Effector memory CD8-positive, alpha-beta T cell (primary cell): ENCODE measurements around the gene TMCC1.

Source experiments
- ATAC-seq: fragments of 150-1000 bp; cut with Tn5 transposase; replicated peaks from 2 replicates; pipeline ENCODE4 v1.10.0; 2021; ENCODE audit warnings: mild to moderate bottlenecking, moderate library complexity
- DNase-seq, 3 experiments: peaks; one replicate each; pipeline ENCODE4 v3.0.0; 2021
- H3K27ac Mint-ChIP-seq, 2 donors: one replicate each; pipeline ENCODE4 v1.8.0; 2022; ENCODE audit warnings: mild to moderate bottlenecking in 2 of 2, mixed read lengths in 2 of 2, moderate library complexity in 2 of 2
- H3K27me3 Mint-ChIP-seq, 2 donors: one replicate each; pipeline ENCODE4 v1.8.0; 2022; ENCODE audit warnings: mixed read lengths in 2 of 2
- H3K36me3 Mint-ChIP-seq: one replicate; pipeline ENCODE4 v1.8.0; 2022; ENCODE audit warnings: mild to moderate bottlenecking, moderate library complexity, mixed read lengths; ENCODE audit not compliant: insufficient read depth
- H3K4me1 Mint-ChIP-seq, 2 donors: one replicate each; pipeline ENCODE4 v1.8.0; 2022; ENCODE audit warnings: low read depth in 2 of 2, mixed read lengths in 2 of 2
- H3K4me3 Mint-ChIP-seq, 2 donors: one replicate each; pipeline ENCODE4 v1.8.0; 2022; ENCODE audit warnings: mild to moderate bottlenecking in 2 of 2, mixed read lengths in 2 of 2, moderate library complexity in 2 of 2
- H3K9me3 Mint-ChIP-seq, 2 donors: one replicate each; pipeline ENCODE4 v1.8.0; 2022; ENCODE audit warnings: mixed read lengths in 2 of 2
- total RNA-seq, 9 experiments: gene quantifications; one replicate each; lab custom pipeline; 2026; lab: John Stamatoyannopoulos, UW

The TMCC1 gene
- 15.9 to 47.5 (median 26.2) reads per million in 9 experiments for total RNA-seq

GRCh38 chr3:129893581-129894070 is at the start of gene TMCC1:
Gene TMCC1, minus strand, starts transcription at chr3:129893711.
- Mint-ChIP-seq H3K27me3 (no peaks in the 10 kb centered on the region), H3K27ac (peak within 1 kb of the TSS; percentile 89 to 96), H3K36me3 (peaks cover 7% of the 10 kb centered on the region), H3K4me3 (peak within 1 kb of the TSS; percentile 93), H3K4me1 (peaks cover 27 to 45% of the 10 kb centered on the region in 2 donors), H3K9me3 (no peaks in the 10 kb centered on the region)
- DNase-seq (peak; percentile 82 to 88 (median 83)), ATAC-seq (peak; percentile 87)

DNA sequence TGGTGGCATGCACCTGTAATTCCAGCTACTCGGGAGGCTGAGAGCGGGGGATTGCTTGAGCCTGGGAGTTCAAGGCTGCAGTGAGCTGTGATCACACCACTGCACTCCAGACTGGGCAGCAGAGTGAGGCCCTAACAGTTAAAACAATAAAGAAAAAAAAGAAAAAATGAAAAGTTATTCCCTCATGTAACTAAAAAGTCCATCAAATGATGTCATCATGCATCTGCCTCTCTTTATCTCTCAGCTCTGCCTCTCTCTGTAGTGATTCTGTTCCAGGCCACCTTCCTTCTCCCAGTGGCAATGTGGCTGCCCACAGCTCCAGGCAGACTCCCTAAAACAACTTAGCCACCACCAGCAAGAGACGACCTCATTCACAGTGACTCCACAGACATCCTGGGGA is 49.5 kb upstream of the TMCC1 start:
- Mint-ChIP-seq H3K36me3 (peaks cover 2% of the 10 kb centered on the region), H3K27ac (no peak overlapping the region), H3K9me3 (no peaks in the 10 kb centered on the region), H3K27me3 (peaks cover 37 to 77% of the 10 kb centered on the region in 2 donors), H3K4me1 (peaks cover 3 to 4% of the 10 kb centered on the region in 2 donors), H3K4me3 (no peak overlapping the region)
- no peak for ATAC-seq
- no peak for DNase-seq

DNA sequence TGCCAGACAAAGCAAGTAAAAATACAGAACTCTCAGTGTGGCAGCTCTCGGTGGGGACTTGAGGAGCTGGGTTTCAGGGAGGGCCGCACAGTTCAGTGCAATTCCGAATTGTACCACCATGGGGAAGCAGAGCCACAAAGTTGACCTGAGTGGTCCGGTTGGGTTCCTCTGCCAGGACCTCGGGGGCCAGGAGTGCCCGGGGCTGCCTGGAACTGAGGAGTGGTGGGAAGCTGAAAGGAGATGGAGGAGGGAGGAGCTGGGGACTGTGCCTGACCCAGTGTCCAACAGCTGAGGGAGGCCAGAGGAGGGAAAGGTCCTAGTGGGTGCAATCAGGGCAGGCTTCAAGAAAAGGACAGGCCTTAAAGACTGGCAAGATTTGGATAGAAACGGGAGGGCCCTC is 48.8 kb upstream of the TMCC1 start:
- Mint-ChIP-seq H3K27ac (no peak overlapping the region), H3K9me3 (no peaks in the 10 kb centered on the region), H3K4me1 (peaks cover 0 to 4% of the 10 kb centered on the region in 2 donors), H3K27me3 (peaks cover 30 to 72% of the 10 kb centered on the region in 2 donors), H3K36me3 (no peaks in the 10 kb centered on the region), H3K4me3 (no peak overlapping the region)
- ATAC-seq (peak; percentile 47), DNase-seq (peak; percentile 13 to 33 (median 15))

DNA sequence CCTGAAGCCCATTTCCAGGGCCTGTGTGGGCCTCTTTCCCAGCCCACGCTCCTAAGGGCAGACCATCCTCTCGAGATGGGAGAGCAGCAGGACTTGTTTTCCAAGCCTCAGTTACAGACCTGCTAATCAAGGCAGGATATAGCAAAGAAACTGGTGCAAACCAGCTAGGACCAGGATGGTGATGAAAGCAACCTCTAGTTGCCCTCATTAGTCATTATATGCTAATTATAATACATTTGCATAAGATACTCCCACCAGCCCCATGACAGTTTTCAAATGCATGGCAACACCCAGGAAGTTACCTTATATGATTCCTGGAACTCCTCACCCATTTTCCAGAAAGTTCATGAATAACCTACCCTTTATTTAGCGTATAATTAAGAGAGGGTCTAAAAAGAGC is 46.6 kb upstream of the TMCC1 start:
- Mint-ChIP-seq H3K27ac (no peak overlapping the region), H3K27me3 (peaks cover 22 to 59% of the 10 kb centered on the region in 2 donors), H3K36me3 (no peaks in the 10 kb centered on the region), H3K4me3 (no peak overlapping the region), H3K4me1 (peaks cover 0 to 4% of the 10 kb centered on the region in 2 donors), H3K9me3 (no peaks in the 10 kb centered on the region)
- DNase-seq (no peak), ATAC-seq (no peak)

DNA sequence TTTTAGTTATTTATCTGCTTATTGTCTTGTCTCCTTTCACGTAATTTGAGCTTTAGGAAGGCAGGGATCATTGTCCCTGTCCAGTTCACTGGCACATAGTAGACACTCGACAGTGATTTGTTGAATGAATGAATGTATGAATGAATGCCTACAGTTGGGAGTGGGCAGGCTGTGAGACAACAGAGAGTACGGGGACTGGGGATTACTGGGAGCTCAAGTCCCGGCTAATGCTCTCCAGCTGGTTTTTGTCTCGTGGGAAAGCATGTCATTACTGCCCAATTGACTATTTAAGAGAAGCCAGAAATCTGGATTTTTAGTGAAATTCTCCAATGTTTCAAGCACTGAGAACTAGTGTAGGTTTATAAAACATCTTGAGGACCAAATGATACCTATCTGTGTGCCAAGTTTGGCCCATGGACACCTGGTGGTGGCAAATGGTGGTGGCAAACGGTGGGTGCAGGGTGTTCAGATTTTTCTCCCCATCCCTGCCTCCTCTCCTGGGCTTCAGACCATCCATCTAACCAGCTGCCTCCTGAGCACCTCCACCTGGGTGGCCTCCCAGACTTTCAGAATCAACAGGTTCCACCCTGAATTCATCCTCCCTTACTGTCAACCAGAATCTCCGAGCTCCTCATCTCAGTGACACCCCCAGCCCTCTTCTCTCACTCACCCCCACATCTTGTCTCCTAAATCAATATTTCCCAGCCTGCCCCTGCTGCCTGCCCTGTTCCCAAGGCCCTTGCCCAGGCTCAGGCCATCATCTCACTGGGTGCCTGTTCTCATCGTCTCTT is 44.8 kb upstream of the TMCC1 start:
- Mint-ChIP-seq H3K27ac (no peak overlapping the region), H3K4me1 (peaks cover 4% of the 10 kb centered on the region in 2 donors), H3K27me3 (peaks cover 15 to 52% of the 10 kb centered on the region in 2 donors), H3K36me3 (no peaks in the 10 kb centered on the region), H3K4me3 (no peak overlapping the region), H3K9me3 (no peaks in the 10 kb centered on the region)
- ATAC-seq (no peak), DNase-seq (no peak)

DNA sequence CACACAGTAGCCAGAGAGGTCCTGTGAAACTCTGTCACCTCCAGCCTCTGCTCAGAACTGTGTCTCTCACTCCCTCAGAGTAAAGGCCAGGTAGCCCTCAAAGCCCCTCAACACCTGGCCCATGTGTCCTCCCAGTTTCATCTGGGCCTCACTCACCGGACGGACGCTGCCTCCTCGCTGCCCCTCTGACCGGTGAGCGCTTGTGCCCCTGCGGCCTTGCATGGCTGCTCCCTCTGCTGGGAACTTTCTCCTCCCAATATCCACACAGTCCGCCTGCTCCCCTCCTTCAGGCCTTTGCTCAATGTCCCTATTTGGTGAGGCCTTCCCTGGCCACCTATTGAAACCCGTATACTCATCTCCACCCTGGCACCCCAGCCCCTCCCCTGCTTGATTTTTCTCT is 44.2 kb upstream of the TMCC1 start:
- Mint-ChIP-seq H3K9me3 (no peaks in the 10 kb centered on the region), H3K36me3 (no peaks in the 10 kb centered on the region), H3K4me1 (peaks cover 4% of the 10 kb centered on the region in 2 donors), H3K27me3 (peaks cover 15 to 48% of the 10 kb centered on the region in 2 donors), H3K4me3 (no peak overlapping the region), H3K27ac (no peak overlapping the region)
- ATAC-seq (no peak), DNase-seq (no peak)

DNA sequence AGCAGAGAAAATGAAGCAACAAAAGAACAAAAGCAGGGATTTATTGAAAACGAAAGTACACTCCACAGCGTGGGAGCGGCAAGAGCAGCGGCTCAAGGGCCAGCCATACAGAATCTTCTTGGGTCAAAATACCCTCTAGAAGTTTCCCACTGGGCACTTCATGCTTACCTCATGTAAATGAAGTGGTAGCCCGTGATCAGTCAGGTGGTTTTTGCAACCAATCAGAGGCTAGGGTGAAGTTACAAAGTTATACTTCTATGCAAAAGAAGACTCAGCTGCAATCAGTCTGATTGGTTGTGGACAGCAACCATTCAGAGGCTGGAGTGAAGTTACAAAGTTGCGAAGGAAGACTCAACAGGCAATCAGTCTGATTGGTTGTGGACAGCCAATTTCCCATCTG is 43.2 kb upstream of the TMCC1 start:
- H3K27ac Mint-ChIP-seq = no peak overlapping the region
- peak in 2 of 3 experiments; percentile 11 to 15 for DNase-seq
- no peaks in the 10 kb centered on the region for H3K36me3 Mint-ChIP-seq
- peak; percentile 82 for ATAC-seq
- H3K4me3 Mint-ChIP-seq = peak overlapping the region; percentile 74 to 78
- no peaks in the 10 kb centered on the region for H3K9me3 Mint-ChIP-seq
- peaks cover 7 to 38% of the 10 kb centered on the region in 2 donors for H3K27me3 Mint-ChIP-seq
- peaks cover 0 to 4% of the 10 kb centered on the region in 2 donors for H3K4me1 Mint-ChIP-seq

- H3K9me3 Mint-ChIP-seq = peaks cover 0 to 3% of the 10 kb centered on the region in 2 donors
- DNase-seq = peak; percentile 15 to 30 (median 17)
- peaks cover 0 to 4% of the 10 kb centered on the region in 2 donors for H3K4me1 Mint-ChIP-seq
- no peaks in the 10 kb centered on the region for H3K36me3 Mint-ChIP-seq
- H3K27me3 Mint-ChIP-seq = peaks cover 7 to 28% of the 10 kb centered on the region in 2 donors
- ATAC-seq = peak; percentile 60
- H3K4me3 Mint-ChIP-seq = no peak overlapping the region
- H3K27ac Mint-ChIP-seq = no peak overlapping the region
These were observed 41.0 kb upstream of the TMCC1 start for GRCh38 chr3:129934234-129935123.

- Mint-ChIP-seq H3K27me3 (peaks cover 7 to 18% of the 10 kb centered on the region in 2 donors), H3K9me3 (peaks cover 0 to 5% of the 10 kb centered on the region in 2 donors), H3K4me3 (no peak overlapping the region), H3K36me3 (no peaks in the 10 kb centered on the region), H3K27ac (no peak overlapping the region), H3K4me1 (peaks cover 0 to 4% of the 10 kb centered on the region in 2 donors)
- ATAC-seq (no peak), DNase-seq (no peak)
These were observed 40.0 kb upstream of the TMCC1 start for GRCh38 chr3:129933471-129933870.

DNA sequence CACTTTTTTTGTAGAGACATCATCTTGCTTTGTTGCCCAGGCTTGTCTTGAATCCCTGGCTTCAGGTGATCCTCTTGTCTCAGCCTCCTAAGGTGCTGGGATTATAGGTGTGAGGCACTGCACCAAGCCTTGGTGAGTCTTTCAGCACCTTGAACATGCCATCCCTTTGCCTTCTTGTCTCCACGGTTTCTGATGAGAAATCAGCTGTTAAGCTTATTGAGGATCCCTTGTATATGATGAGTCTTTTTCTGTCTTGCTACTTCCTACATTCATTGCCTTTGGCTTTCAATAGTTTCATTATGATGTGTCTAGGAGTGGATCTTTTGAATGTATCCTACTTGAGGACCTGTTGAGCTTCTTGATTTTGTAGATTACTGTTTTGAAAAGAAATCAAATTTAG is 35.9 kb upstream of the TMCC1 start:
- Mint-ChIP-seq H3K4me3 (no peak overlapping the region), H3K4me1 (peaks cover 0 to 3% of the 10 kb centered on the region in 2 donors), H3K27me3 (peaks cover 36 to 40% of the 10 kb centered on the region in 2 donors), H3K27ac (no peak overlapping the region), H3K9me3 (peaks cover 7% of the 10 kb centered on the region in 2 donors), H3K36me3 (no peaks in the 10 kb centered on the region)
- no peak for DNase-seq
- no peak for ATAC-seq

DNA sequence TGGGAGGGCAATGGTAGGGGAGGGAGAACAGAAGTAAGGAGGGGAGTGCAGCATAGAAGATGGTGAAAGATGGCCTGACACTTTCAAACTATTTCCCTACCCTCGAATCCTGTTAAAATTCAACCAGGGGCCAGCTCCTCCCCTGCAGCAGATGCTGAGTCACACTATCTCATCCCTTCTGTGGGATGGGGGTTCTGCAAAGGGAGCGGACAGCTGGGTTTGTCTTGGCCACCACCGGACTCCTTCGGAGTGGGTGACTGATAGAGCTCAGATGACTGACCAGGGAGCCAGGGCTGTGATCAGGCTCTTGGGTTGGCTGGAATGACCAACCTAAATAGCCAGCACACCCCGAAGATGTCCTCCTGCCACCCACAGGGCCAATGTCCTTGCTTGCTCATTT is 33.6 kb upstream of the TMCC1 start:
- ATAC-seq = no peak
- H3K4me1 Mint-ChIP-seq = no peaks in the 10 kb centered on the region
- DNase-seq = no peak
- H3K27me3 Mint-ChIP-seq = peaks cover 37 to 48% of the 10 kb centered on the region in 2 donors
- peaks cover 7% of the 10 kb centered on the region in 2 donors for H3K9me3 Mint-ChIP-seq
- no peak overlapping the region for H3K4me3 Mint-ChIP-seq
- no peak overlapping the region for H3K27ac Mint-ChIP-seq
- H3K36me3 Mint-ChIP-seq = no peaks in the 10 kb centered on the region

GRCh38 chr3:129919806-129920205 is 26.3 kb upstream of the TMCC1 start:
- no peak for ATAC-seq
- H3K27ac Mint-ChIP-seq = no peak overlapping the region
- no peak overlapping the region for H3K4me3 Mint-ChIP-seq
- no peaks in the 10 kb centered on the region for H3K4me1 Mint-ChIP-seq
- peaks cover 18 to 32% of the 10 kb centered on the region in 2 donors for H3K27me3 Mint-ChIP-seq
- no peak for DNase-seq
- H3K36me3 Mint-ChIP-seq = no peaks in the 10 kb centered on the region
- H3K9me3 Mint-ChIP-seq = peaks cover 7 to 12% of the 10 kb centered on the region in 2 donors

DNA sequence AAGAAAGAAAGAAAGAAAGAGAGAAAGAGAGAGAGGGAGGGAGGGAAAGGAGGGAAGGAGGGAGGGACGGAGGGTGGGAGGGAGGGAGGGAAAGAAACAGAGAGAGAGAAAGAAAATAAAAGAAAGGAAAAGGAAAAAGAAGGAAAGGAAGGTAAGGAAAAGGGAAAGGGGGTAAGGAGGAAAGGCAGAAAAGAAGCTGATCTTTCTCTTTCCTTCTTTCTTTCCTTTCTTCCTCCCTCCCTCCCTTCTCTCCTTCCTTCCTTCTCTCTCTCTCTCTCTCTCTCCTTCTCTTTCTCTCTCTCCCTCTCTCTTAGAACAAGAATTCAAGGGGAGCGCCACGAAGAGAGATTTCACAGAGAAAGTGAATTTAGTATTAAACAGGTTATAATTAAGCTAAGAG is 25.8 kb upstream of the TMCC1 start:
- Mint-ChIP-seq H3K27ac (no peak overlapping the region), H3K4me1 (no peaks in the 10 kb centered on the region), H3K4me3 (no peak overlapping the region), H3K27me3 (peaks cover 13 to 28% of the 10 kb centered on the region in 2 donors), H3K36me3 (no peaks in the 10 kb centered on the region), H3K9me3 (peaks cover 7 to 14% of the 10 kb centered on the region in 2 donors)
- DNase-seq = no peak
- ATAC-seq = no peak
